ENCODE data around the gene ENPP1.

Gene ENPP1

GRCh38 chr6:131782764-131783163, 25.1 kb upstream of the ENPP1 start:
- TF ChIP-seq, protein P1, sequence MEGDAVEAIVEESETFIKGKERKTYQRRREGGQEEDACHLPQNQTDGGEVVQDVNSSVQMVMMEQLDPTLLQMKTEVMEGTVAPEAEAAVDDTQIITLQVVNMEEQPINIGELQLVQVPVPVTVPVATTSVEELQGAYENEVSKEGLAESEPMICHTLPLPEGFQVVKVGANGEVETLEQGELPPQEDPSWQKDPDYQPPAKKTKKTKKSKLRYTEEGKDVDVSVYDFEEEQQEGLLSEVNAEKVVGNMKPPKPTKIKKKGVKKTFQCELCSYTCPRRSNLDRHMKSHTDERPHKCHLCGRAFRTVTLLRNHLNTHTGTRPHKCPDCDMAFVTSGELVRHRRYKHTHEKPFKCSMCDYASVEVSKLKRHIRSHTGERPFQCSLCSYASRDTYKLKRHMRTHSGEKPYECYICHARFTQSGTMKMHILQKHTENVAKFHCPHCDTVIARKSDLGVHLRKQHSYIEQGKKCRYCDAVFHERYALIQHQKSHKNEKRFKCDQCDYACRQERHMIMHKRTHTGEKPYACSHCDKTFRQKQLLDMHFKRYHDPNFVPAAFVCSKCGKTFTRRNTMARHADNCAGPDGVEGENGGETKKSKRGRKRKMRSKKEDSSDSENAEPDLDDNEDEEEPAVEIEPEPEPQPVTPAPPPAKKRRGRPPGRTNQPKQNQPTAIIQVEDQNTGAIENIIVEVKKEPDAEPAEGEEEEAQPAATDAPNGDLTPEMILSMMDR (tag by site-specific recombination; IDR thresholded peaks at IDR 0.05), result 0 out of 2 replicates have a peak, but pooled peaks have one; percentile 27
- TF ChIP-seq ZNF654 (tag by site-specific recombination; IDR thresholded peaks at IDR 0.05; ENCODE audit: low read depth), result peak; percentile 56
- no peak for TF ChIP-seq GLIS1 (tag by site-specific recombination; IDR thresholded peaks at IDR 0.05)
- TF ChIP-seq HOXC10 (CRISPR knock-in tag; IDR thresholded peaks at IDR 0.05), result no peak
- TF ChIP-seq KLF16 (tag by site-specific recombination; IDR thresholded peaks at IDR 0.05), result no peak
- Histone ChIP-seq H3K27ac (ENCODE audit: extremely low read depth, low read depth, low read length) (no peak overlapping the region), H3K36me3 (ENCODE audit: control insufficient read depth in 2 of 2, insufficient read depth in 1 of 2, low read length in 2 of 2) (no peaks in the 10 kb centered on the region), H3K4me3 (ENCODE audit: low read depth, low read length) (no peak overlapping the region), H3K9me3 (ENCODE audit: control insufficient read depth, insufficient read depth, low read depth, low read length) (no peaks in the 10 kb centered on the region), H3K4me1 (ENCODE audit: control insufficient read depth, insufficient read depth, low read length) (no peaks in the 10 kb centered on the region)
- ChIA-PET CTCF (interaction anchor here (0.6 to 2.1 kb wide), 6 partner anchors 9 to 132 kb away, joined by 3 to 15 read pairs (median 6); no protein-coding TSS in a partner anchor), POLR2A (no interaction called here)

DNA sequence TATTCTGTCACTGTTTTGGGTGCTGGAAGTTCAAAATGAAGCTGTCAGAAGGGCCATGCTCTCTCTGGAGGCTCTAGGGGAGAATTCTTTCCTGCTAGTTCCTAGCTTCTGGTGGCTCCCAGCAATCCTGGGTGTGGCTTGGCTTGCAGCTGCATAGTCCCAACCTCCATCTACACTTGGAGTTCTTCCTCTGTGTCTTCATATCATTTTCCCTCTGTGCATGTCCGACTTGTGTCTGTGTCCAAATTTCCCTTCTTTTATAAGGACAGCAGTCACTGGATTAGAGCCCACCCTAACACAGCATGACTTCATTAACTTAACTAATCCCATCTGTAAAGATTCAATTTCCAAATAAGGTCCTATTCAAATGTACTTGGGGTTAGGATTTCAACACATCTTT, 23.3 kb upstream of the ENPP1 start:
- POLR2A ChIA-PET, result no interaction called here
- no peak overlapping the region for H3K27ac ChIP-seq (ENCODE audit: extremely low read depth, low read depth, low read length)
- no peaks in the 10 kb centered on the region for H3K9me3 ChIP-seq (ENCODE audit: control insufficient read depth, insufficient read depth, low read depth, low read length)
- no peaks in the 10 kb centered on the region for H3K36me3 ChIP-seq (ENCODE audit: control insufficient read depth in 2 of 2, insufficient read depth in 1 of 2, low read length in 2 of 2)
- no peak overlapping the region for H3K4me3 ChIP-seq (ENCODE audit: low read depth, low read length)
- no peaks in the 10 kb centered on the region for H3K4me1 ChIP-seq (ENCODE audit: control insufficient read depth, insufficient read depth, low read length)
- CTCF ChIA-PET, result interaction anchor here (0.7 to 1.5 kb wide), 2 partner anchors 97 to 130 kb away, joined by 3 to 4 read pairs; no protein-coding TSS in a partner anchor
- no peak for TF ChIP-seq PRDM6 (tag by site-specific recombination; IDR thresholded peaks at IDR 0.05)
- no peak for TF ChIP-seq ZNF223 (tag by site-specific recombination; IDR thresholded peaks at IDR 0.05)
- no peak for TF ChIP-seq IKZF3 (tag by site-specific recombination; IDR thresholded peaks at IDR 0.05)
- no peak for TF ChIP-seq ZNF521 (tag by site-specific recombination; IDR thresholded peaks at IDR 0.05)
- no peak for TF ChIP-seq ZNF391 (tag by site-specific recombination; IDR thresholded peaks at IDR 0.05; ENCODE audit: borderline replicate concordance, low read depth)

DNA sequence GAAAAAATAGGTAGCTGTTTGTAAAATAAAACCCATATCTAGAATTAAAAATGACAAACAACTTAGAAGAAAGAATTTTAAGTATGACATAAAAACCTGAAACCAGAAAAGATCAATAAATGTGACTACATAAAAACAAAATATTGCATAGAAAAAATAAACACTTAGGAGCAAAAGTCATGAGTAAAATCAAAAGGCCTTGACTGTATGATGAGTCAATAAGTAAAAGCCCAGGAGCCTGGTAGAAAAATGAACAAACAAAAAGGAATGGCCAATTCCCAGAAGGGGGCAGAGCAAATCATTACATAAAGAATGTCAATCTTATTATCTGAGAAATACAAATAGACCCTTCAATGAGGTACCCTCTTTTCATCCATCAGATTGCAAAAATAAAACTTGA, 20.7 kb upstream of the ENPP1 start:
- H3K27ac ChIP-seq (ENCODE audit: extremely low read depth, low read depth, low read length), result no peak overlapping the region
- ChIA-PET CTCF (interaction anchor here (0.6 kb wide), 1 partner anchor 59 kb away, joined by 4 read pairs; no protein-coding TSS in a partner anchor), POLR2A (no interaction called here)
- H3K9me3 ChIP-seq (ENCODE audit: control insufficient read depth, insufficient read depth, low read depth, low read length), result no peaks in the 10 kb centered on the region
- TF ChIP-seq ZNF791 (tag by site-specific recombination; IDR thresholded peaks at IDR 0.05), result no peak
- TF ChIP-seq ZFP37 (tag by site-specific recombination; IDR thresholded peaks at IDR 0.05), result no peak
- no peaks in the 10 kb centered on the region for H3K4me1 ChIP-seq (ENCODE audit: control insufficient read depth, insufficient read depth, low read length)
- no peak overlapping the region for H3K4me3 ChIP-seq (ENCODE audit: low read depth, low read length)
- H3K36me3 ChIP-seq (ENCODE audit: control insufficient read depth in 2 of 2, insufficient read depth in 1 of 2, low read length in 2 of 2), result no peaks in the 10 kb centered on the region

- POLR2A ChIA-PET, result no interaction called here
- Histone ChIP-seq H3K27ac (ENCODE audit: extremely low read depth, low read depth, low read length) (no peak overlapping the region), H3K9me3 (ENCODE audit: control insufficient read depth, insufficient read depth, low read depth, low read length) (no peaks in the 10 kb centered on the region), H3K36me3 (ENCODE audit: control insufficient read depth in 2 of 2, insufficient read depth in 1 of 2, low read length in 2 of 2) (no peaks in the 10 kb centered on the region), H3K4me1 (ENCODE audit: control insufficient read depth, insufficient read depth, low read length) (no peaks in the 10 kb centered on the region), H3K4me3 (ENCODE audit: low read depth, low read length) (no peak overlapping the region)
- TF ChIP-seq OSR2 (tag by site-specific recombination; IDR thresholded peaks at IDR 0.05) (no peak), ZNF514 (tag by site-specific recombination; IDR thresholded peaks at IDR 0.05) (no peak), KLF7 (tag by site-specific recombination; IDR thresholded peaks at IDR 0.05; ENCODE audit: borderline replicate concordance) (no peak), ZNF664 (tag by site-specific recombination; IDR thresholded peaks at IDR 0.05) (no peak), ZNF624 (tag by site-specific recombination; IDR thresholded peaks at IDR 0.05) (no peak), ZNF341 (tag by site-specific recombination; IDR thresholded peaks at IDR 0.05; ENCODE audit: low read depth) (no peak), ZNF707 (tag by site-specific recombination; IDR thresholded peaks at IDR 0.05) (no peak), IKZF3 (tag by site-specific recombination; IDR thresholded peaks at IDR 0.05) (no peak), ZNF274 (IDR thresholded peaks at IDR 0.05; ENCODE audit: low read length) (no peak), ZNF274 (tag by site-specific recombination; IDR thresholded peaks at IDR 0.05; ENCODE audit: borderline replicate concordance) (no peak), ZBTB21 (tag by site-specific recombination; IDR thresholded peaks at IDR 0.05) (no peak), GLIS1 (tag by site-specific recombination; IDR thresholded peaks at IDR 0.05) (no peak), ZNF654 (tag by site-specific recombination; IDR thresholded peaks at IDR 0.05; ENCODE audit: low read depth) (no peak)
- TF ChIP-seq, protein P2, sequence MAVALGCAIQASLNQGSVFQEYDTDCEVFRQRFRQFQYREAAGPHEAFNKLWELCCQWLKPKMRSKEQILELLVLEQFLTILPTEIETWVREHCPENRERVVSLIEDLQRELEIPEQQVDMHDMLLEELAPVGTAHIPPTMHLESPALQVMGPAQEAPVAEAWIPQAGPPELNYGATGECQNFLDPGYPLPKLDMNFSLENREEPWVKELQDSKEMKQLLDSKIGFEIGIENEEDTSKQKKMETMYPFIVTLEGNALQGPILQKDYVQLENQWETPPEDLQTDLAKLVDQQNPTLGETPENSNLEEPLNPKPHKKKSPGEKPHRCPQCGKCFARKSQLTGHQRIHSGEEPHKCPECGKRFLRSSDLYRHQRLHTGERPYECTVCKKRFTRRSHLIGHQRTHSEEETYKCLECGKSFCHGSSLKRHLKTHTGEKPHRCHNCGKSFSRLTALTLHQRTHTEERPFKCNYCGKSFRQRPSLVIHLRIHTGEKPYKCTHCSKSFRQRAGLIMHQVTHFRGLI (tag by site-specific recombination; IDR thresholded peaks at IDR 0.05), result no peak
- CTCF ChIA-PET, result interaction anchor here (0.6 to 2.0 kb wide), 2 partner anchors 93 to 205 kb away, joined by 5 to 9 read pairs; no protein-coding TSS in a partner anchor
These were observed 19.8 kb upstream of the ENPP1 start for GRCh38 chr6:131787766-131788712.

Measured in HEK293 (cell line).